ENCODE data around the gene GNB4.

Gene GNB4

DNA sequence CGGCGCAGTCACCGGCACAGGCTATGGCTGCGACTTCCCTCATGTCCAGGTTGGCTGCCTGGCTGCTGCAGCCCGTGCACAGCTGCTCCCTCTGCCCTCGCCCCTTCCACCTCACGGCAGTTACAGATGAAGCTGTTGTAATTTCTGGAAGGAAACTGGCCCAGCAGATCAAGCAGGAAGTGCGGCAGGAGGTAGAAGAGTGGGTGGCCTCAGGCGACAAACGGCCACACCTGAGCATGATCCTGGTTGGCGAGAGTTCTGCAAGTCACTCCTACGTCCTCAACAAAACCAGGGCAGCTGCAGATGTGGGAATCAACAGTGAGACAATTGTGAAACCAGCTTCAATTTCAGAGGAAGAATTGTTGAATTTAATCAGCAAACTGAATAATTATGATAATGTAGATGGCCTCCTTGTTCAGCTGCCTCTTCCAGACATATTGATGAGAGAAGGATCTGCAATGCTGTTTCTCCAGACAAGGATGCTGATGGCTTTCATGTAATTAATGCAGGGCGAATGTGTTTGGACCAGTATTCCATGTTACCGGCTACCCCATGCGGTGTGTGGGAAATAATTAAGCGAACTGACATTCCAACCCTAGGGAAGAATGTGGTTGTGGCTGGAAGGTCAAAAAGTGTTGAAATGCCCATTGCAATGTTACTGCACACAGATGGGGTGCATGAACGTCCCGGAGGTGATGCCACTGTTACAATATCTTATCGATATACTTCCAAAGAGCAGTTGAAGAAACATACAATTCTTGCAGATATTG, 13.2 kb upstream of the GNB4 start:
- no peak for TF ChIP-seq FOXP2 (optimal IDR thresholded peaks at IDR 0.05; ENCODE audit: borderline replicate concordance, extremely low read depth, extremely low read length, insufficient read depth)
- no peak for TF ChIP-seq TAF1 (IDR thresholded peaks at IDR 0.05; ENCODE audit: borderline replicate concordance, insufficient read depth, low read length)
- TF ChIP-seq, protein P1, sequence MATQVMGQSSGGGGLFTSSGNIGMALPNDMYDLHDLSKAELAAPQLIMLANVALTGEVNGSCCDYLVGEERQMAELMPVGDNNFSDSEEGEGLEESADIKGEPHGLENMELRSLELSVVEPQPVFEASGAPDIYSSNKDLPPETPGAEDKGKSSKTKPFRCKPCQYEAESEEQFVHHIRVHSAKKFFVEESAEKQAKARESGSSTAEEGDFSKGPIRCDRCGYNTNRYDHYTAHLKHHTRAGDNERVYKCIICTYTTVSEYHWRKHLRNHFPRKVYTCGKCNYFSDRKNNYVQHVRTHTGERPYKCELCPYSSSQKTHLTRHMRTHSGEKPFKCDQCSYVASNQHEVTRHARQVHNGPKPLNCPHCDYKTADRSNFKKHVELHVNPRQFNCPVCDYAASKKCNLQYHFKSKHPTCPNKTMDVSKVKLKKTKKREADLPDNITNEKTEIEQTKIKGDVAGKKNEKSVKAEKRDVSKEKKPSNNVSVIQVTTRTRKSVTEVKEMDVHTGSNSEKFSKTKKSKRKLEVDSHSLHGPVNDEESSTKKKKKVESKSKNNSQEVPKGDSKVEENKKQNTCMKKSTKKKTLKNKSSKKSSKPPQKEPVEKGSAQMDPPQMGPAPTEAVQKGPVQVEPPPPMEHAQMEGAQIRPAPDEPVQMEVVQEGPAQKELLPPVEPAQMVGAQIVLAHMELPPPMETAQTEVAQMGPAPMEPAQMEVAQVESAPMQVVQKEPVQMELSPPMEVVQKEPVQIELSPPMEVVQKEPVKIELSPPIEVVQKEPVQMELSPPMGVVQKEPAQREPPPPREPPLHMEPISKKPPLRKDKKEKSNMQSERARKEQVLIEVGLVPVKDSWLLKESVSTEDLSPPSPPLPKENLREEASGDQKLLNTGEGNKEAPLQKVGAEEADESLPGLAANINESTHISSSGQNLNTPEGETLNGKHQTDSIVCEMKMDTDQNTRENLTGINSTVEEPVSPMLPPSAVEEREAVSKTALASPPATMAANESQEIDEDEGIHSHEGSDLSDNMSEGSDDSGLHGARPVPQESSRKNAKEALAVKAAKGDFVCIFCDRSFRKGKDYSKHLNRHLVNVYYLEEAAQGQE (IDR thresholded peaks at IDR 0.05; ENCODE audit: insufficient read depth in 1 of 2, low read depth in 2 of 2, low read length in 2 of 2) = no peak
- TF ChIP-seq POLR2AphosphoS5 (IDR thresholded peaks at IDR 0.05; ENCODE audit: low read depth, low read length) = no peak
- TF ChIP-seq SIN3A (IDR thresholded peaks at IDR 0.05; ENCODE audit: borderline replicate concordance, insufficient read depth, low read length) = no peak

DNA sequence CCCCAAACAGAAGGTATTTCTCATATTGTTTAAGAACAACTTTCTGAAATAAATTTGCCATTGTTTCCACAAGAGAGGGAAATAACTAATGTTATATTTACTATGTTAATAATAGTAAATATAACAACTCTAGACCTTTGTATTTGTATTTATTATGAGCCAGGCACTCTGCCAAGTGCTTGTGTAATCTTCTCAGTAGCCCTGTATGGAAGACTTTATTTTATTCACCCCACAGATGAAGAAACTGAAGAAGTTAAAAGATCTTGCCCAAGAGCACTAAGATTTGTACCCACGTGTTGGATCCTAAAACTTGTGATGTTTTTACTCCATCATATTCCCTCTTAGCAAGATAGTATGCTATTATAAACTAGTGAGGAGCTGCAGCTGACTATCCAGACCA, 12.0 kb upstream of the GNB4 start:
- TF ChIP-seq FOXP2 (optimal IDR thresholded peaks at IDR 0.05; ENCODE audit: borderline replicate concordance, extremely low read depth, extremely low read length, insufficient read depth) = no peak
- TF ChIP-seq TAF1 (IDR thresholded peaks at IDR 0.05; ENCODE audit: borderline replicate concordance, insufficient read depth, low read length) = no peak
- no peak for TF ChIP-seq SIN3A (IDR thresholded peaks at IDR 0.05; ENCODE audit: borderline replicate concordance, insufficient read depth, low read length)
- TF ChIP-seq POLR2AphosphoS5 (IDR thresholded peaks at IDR 0.05; ENCODE audit: low read depth, low read length) = no peak
- TF ChIP-seq, protein P1 (IDR thresholded peaks at IDR 0.05; ENCODE audit: insufficient read depth in 1 of 2, low read depth in 2 of 2, low read length in 2 of 2) = no peak

DNA sequence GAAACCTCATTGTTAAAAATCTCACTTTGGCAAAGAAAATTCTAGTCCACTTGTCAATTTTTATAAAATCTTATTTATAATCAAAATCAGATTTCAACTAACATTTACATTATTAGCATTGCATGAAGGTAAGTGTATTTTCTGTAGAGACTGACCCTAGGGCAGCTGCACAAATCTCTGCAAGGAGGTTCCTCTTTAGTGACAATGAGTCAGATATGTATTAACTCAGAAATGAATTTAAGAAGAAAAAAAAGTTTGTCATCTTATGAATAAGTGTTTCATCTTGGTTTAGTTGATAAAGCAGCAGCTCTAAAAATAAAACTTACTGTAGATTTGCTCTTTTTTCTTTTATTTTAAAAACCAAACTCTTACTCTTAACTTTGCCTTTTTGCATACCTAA, 9.0 kb upstream of the GNB4 start:
- TF ChIP-seq FOXP2 (optimal IDR thresholded peaks at IDR 0.05; ENCODE audit: borderline replicate concordance, extremely low read depth, extremely low read length, insufficient read depth) = no peak
- no peak for TF ChIP-seq TAF1 (IDR thresholded peaks at IDR 0.05; ENCODE audit: borderline replicate concordance, insufficient read depth, low read length)
- TF ChIP-seq, protein P1 (IDR thresholded peaks at IDR 0.05; ENCODE audit: insufficient read depth in 1 of 2, low read depth in 2 of 2, low read length in 2 of 2) = no peak
- TF ChIP-seq SIN3A (IDR thresholded peaks at IDR 0.05; ENCODE audit: borderline replicate concordance, insufficient read depth, low read length) = no peak
- no peak for TF ChIP-seq POLR2AphosphoS5 (IDR thresholded peaks at IDR 0.05; ENCODE audit: low read depth, low read length)

DNA sequence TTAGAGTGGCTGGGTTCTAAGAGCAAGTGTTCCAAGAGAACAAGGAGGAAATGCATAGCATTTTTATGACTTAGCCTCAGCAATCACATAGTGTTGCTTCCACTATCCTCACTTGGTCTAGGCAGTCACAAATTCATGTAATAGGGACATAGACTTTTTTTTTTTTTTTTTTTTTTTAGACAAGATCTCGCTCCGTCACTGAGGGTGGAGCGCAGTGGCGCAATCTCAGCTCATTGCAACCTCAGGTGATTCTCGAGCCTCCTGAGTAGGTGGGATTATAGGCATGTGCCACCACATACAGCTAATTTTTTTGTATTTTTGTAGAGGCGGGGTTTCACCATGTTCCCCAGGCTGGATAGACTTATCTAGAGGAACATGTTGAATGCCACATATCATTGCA, 4.7 kb upstream of the GNB4 start:
- TF ChIP-seq SIN3A (IDR thresholded peaks at IDR 0.05; ENCODE audit: borderline replicate concordance, insufficient read depth, low read length) (no peak), TAF1 (IDR thresholded peaks at IDR 0.05; ENCODE audit: borderline replicate concordance, insufficient read depth, low read length) (no peak), POLR2AphosphoS5 (IDR thresholded peaks at IDR 0.05; ENCODE audit: low read depth, low read length) (no peak), FOXP2 (optimal IDR thresholded peaks at IDR 0.05; ENCODE audit: borderline replicate concordance, extremely low read depth, extremely low read length, insufficient read depth) (no peak)
- TF ChIP-seq, protein P1 (IDR thresholded peaks at IDR 0.05; ENCODE audit: insufficient read depth in 1 of 2, low read depth in 2 of 2, low read length in 2 of 2) = no peak
